D721Med (cell line): ENCODE measurements around the gene TET1.
"Not testable (repeated sequence)": the region's sequence is repeated elsewhere in the genome, so short reads cannot be mapped to it uniquely, and the experiment has no call there.

ENCODE experiments used
- DNase-seq: peaks from one replicate; pipeline ENCODE4 v3.0.0; 2011; ENCODE audit warnings: low spot score; ENCODE audit not compliant: insufficient read length
- FAIRE-seq: peaks from 2 replicates; lab custom pipeline; 2011; peaks lifted over from hg19 to GRCh38; lab: Jason Lieb, UNC
- CTCF ChIP-seq: IDR thresholded peaks from 2 replicates; pipeline ENCODE4 v1.5.1; 2012; ENCODE audit warnings: mild to moderate bottlenecking, control low read depth; ENCODE audit not compliant: insufficient read depth; ENCODE audit errors: missing control alignments

TET1 gene

GRCh38 chr10:68668231-68668630 lies 108.1 kb downstream of the TET1 start:
- TF ChIP-seq CTCF = no peak
- no peak for DNase-seq
- no peak for FAIRE-seq

- no peak for FAIRE-seq
- no peak for DNase-seq
These were observed 108.8 kb downstream of the TET1 start for GRCh38 chr10:68668972-68669371.

GRCh38 chr10:68684413-68684812 lies 124.3 kb downstream of the TET1 start:
- FAIRE-seq = no peak
- DNase-seq = no peak
- TF ChIP-seq CTCF = no peak

More at GRCh38 chr10:68668972-68669371, 108.8 kb downstream of the TET1 start:
- no peak for TF ChIP-seq CTCF

GRCh38 chr10:68696018-68696417 lies 135.9 kb downstream of the TET1 start:
- DNase-seq (no peak), FAIRE-seq (no peak)
- TF ChIP-seq CTCF = no peak

- TF ChIP-seq CTCF = no peak
- no peak for FAIRE-seq
- no peak for DNase-seq
These were observed 137.0 kb downstream of the TET1 start for GRCh38 chr10:68697106-68697505.

GRCh38 chr10:68700197-68700596 lies 140.1 kb downstream of the TET1 start:
- no peak for FAIRE-seq
- no peak for TF ChIP-seq CTCF
- no peak for DNase-seq

- DNase-seq (no peak), FAIRE-seq (no peak)
- TF ChIP-seq CTCF = no peak
These were observed 145.4 kb downstream of the TET1 start for GRCh38 chr10:68705548-68705947.

- not testable (repeated sequence) for DNase-seq, FAIRE-seq
These were observed 148.8 kb downstream of the TET1 start for GRCh38 chr10:68708987-68709386.

- DNase-seq, FAIRE-seq: not testable (repeated sequence)
These were observed 152.9 kb downstream of the TET1 start for GRCh38 chr10:68713065-68713464.
